Large intestine (tissue), 3 donors: Measurements from ENCODE around the gene HIPK4. TPM values are rescaled to one million over a fixed set of nuclear protein-coding genes. Genes with fewer than 3 reads are reported as not detected.

Source experiments
- DNase-seq, 2 donors: peaks; one replicate each; pipeline versions ENCODE4 v3.0.0 to v3.0.0-alpha.2; 2013
- H3K27ac ChIP-seq: one replicate; pipeline ENCODE4 v1.5.1; 2013; ENCODE audit warnings: low read length
- H3K27me3 ChIP-seq: 2 replicates; pipeline ENCODE4 v1.6.1; 2013; ENCODE audit warnings: low read length; ENCODE audit not compliant: control insufficient read depth, insufficient read depth
- H3K36me3 ChIP-seq: 2 replicates; pipeline ENCODE4 v1.6.1; 2013; ENCODE audit warnings: low read length; ENCODE audit not compliant: control insufficient read depth, insufficient read depth
- H3K4me1 ChIP-seq: one replicate; pipeline ENCODE4 v1.6.1; 2013; ENCODE audit warnings: low read length; ENCODE audit not compliant: control insufficient read depth, insufficient read depth
- H3K4me3 ChIP-seq: one replicate; pipeline ENCODE4 v1.5.1; 2013; ENCODE audit warnings: low read length
- H3K9me3 ChIP-seq: one replicate; pipeline ENCODE4 v1.6.1; 2013; ENCODE audit warnings: mild to moderate bottlenecking, low read depth, low read length, moderate library complexity; ENCODE audit not compliant: control insufficient read depth
- WGBS: methylation state at CpG from one replicate; pipeline ENCODE4 v1.1.5; 2013; ENCODE audit warnings: low lambda C conversion rate; ENCODE audit not compliant: insufficient coverage; 5-methylcytosine and 5-hydroxymethylcytosine counted together
- polyA plus RNA-seq: library from polyadenylated mRNA; unstranded; fragments of 120-200 nt; gene quantifications from one replicate; pipeline ENCODE4 v1.2.1, GENCODE V29; 2013

The HIPK4 gene
- polyA plus RNA-seq, 1 donor, result 0.10 TPM

DNA sequence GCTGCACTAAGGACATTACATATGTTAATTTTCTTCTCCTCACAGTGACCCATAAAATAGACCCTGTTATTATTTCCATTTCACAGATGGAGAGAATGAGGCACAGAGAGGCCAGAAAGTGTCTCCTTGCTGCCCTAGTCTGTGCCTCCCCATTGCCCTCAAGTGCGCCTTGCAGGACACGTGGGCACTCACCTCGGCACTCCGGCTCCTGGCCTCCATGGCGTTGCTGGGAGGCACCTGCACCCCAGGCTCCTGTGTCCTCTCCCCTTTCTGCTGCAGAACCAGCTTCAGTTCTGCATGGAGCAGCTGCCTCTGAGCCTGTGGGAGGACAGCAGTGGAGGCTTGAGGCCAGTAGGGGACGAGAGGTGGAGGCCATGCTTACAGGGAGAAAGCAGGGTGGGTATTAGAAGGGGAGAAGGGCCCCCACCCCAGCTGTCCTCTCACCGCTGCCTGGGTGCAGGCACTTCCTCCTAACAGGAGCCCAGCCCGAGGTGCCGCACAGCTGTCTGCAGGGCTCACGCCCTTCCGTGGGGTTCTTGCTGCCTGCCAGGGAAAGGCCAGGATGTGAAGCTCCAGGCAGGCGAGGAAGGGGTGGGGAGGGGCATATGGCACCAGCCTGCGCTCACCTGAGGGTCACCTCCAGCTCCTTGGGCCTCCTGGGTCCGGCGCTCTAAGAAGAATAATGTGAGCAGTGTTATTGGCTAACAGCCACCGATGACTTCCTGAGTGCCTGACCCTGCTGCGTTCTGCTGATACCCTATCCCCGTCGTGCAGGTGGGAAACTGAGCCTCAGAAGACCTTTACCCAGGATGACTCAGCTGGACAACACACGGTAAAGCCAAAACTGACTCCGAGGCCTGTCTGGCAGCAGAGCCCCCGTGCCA lies 18.0 kb upstream of the HIPK4 start:
- Histone ChIP-seq H3K27me3 (no peaks in the 10 kb centered on the region), H3K4me3 (no peak overlapping the region), H3K4me1 (peaks cover 17% of the 10 kb centered on the region), H3K36me3 (no peaks in the 10 kb centered on the region), H3K9me3 (peaks cover 6% of the 10 kb centered on the region), H3K27ac (no peak overlapping the region)
- WGBS, result no CpG with 5 or more reads among the region's 22 CpGs
- no peak for DNase-seq

DNA sequence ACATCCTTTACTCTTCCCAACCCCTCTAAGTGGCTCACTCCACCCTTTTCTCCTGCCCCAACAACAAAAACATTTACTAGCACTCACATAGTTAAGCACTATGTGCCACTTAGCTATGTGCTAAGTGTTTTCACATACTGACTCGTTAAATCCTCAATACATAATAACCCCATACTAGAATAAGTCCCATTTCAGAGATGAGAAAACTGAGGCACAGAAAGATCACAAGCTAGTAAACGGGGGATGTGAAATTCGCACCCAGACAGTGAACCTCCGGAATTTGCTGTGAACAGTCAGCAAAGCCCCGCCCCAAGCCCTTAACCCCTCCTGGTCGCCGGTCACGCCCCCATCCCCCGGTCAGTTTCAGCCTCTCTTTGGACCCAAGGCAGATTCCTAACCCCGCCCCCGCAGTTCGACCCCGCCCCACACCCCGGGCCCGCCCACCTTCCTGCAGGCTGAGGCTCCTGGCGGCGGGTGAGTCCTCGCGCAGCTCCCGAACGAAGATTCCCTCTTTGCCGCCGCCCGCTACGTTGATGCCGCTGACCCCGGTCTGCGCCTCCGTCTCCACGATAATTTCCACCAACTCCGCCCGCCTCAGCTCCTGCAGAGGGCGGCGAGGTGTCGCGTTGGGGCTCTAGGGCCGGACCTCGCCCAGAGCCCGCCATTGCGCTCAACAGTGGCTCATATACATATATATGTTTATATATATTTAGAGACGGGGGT lies 13.4 kb upstream of the HIPK4 start:
- no CpG with 5 or more reads among the region's 41 CpGs for WGBS

DNA sequence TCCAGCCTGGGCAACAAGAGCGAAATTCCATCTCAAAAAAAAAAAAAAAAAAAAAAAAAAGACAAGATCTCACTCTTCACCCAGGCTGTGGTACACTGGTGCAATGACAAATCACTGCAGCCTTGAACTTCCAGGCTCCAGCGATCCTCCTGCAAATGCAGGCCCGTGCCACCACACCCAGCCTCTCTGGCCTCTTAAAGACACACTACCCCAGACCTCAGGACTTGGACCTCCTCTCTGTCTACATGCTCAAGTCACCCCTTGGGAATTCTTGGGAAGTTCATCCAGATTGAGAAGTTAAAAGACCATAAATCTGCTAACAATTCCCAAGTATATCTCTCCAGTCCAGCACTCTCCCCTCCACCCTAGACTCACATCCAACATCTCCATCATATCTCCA lies 10.6 kb upstream of the HIPK4 start:
- peaks cover 21% of the 10 kb centered on the region for H3K4me1 ChIP-seq
- no CpG with 5 or more reads among the region's 3 CpGs for WGBS
- DNase-seq, result no peak
- H3K4me3 ChIP-seq, result no peak overlapping the region
- H3K9me3 ChIP-seq, result peaks cover 10% of the 10 kb centered on the region
- H3K36me3 ChIP-seq, result no peaks in the 10 kb centered on the region
- H3K27ac ChIP-seq, result no peak overlapping the region
- H3K27me3 ChIP-seq, result no peaks in the 10 kb centered on the region

More for the DNA sequence above, 13.4 kb upstream of the HIPK4 start:
- DNase-seq, result peak; percentile 83 to 86
- peak overlapping the region; percentile 71 for H3K4me3 ChIP-seq
- H3K27me3 ChIP-seq, result no peaks in the 10 kb centered on the region
- H3K4me1 ChIP-seq, result peaks cover 15% of the 10 kb centered on the region
- peaks cover 8% of the 10 kb centered on the region for H3K9me3 ChIP-seq
- peak overlapping the region; percentile 89 for H3K27ac ChIP-seq
- no peaks in the 10 kb centered on the region for H3K36me3 ChIP-seq

DNA sequence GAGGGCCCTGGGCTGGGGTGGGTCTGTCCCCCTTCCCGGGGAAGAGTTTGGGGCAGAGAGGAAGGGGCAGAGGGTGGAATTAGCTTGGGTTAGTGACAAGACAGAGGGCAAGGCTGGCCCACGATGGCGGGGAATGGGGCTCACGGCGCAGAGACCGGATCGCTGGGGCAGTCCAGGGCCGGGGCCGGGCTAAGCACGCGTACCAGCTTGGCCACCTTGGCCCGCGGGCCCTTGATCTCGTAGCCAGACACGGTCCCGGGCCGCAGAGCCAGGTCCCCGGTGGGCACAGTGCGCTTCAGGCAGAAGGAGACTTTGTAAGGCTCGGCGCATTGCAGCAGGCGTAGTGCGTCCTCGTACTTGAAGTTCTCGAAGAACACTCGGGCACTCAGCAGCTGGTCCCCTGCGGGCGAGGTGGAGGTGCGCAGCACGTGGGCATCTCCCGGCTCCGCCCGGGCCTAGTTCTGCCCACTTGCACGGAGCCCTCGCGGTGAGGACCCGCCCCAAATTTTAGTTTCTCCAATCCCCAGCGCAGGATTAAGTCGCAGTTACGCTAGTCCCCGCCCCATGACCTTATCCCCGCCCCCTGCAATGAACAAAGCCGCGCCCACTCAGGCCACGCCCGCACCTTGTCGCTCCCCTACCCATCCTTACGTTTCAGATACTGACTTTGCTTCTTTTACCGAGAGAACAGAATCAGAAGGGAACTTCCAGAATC lies 8.6 kb upstream of the HIPK4 start:
- peak overlapping the region; percentile 23 for H3K4me3 ChIP-seq

DNA sequence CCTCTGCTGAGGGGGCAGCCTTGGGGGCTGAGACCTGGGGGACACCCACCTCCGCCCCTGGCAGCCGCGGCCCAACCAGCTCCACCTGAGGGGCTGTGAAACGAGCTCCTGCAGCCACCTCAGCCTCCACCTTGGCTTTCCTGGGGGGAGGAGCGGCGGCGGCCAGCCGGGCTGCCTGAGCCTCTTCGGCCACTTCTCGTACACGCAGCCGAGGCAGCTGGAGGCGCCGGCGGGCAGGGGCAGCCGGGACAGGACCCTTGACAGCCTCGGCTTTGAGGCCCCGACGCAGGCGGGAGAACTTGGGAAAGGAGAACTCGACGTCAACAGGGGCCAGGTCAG lies 7.6 kb upstream of the HIPK4 start:
- Histone ChIP-seq H3K27me3 (no peaks in the 10 kb centered on the region), H3K4me1 (peaks cover 17% of the 10 kb centered on the region), H3K4me3 (no peak overlapping the region), H3K9me3 (peaks cover 5% of the 10 kb centered on the region), H3K36me3 (no peaks in the 10 kb centered on the region), H3K27ac (no peak overlapping the region)
- WGBS, result no CpG with 5 or more reads among the region's 22 CpGs
- no peak for DNase-seq

More for the DNA sequence above, 8.6 kb upstream of the HIPK4 start:
- no peaks in the 10 kb centered on the region for H3K36me3 ChIP-seq
- H3K27me3 ChIP-seq, result no peaks in the 10 kb centered on the region
- H3K27ac ChIP-seq, result peak overlapping the region; percentile 20
- peak; percentile 67 to 73 for DNase-seq
- H3K9me3 ChIP-seq, result peaks cover 5% of the 10 kb centered on the region
- peaks cover 21% of the 10 kb centered on the region for H3K4me1 ChIP-seq
- 0% methylated on average over 1 of the region's 49 CpGs for WGBS

DNA sequence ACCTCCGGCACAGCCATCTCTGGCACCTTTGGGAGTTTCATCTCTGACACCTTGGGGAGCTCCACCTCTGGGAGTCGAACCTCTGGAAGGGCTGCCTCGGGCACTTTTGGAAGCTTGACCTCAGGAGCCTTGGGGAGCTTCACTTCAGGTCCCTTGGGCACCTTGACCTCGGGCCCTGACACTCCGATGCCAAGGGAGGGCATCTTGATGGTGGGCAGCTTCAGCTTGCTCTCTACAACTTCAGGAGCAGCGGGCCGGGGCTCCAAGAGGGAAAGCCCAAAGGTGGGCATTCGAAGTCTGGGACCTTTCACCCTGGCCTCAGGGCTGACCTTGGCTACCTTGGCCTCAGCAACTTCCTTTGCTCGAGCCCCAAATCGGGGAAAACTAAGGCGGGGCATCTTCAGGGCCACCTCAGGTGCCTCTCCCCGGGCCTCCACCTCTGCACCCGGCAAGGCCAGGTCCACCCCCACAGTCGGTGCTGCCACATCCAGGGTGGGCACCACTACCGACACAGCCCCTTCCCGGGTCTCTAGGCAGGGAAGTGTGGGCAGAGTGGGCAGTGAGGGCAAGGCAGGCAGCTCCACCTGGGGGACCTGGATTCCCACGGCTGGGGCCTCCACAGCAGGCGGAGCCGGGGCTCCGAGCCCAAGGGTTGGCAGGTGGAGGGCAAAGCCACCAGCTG lies 7.0 kb upstream of the HIPK4 start:
- no peak for DNase-seq
- no peak overlapping the region for H3K4me3 ChIP-seq
- peaks cover 17% of the 10 kb centered on the region for H3K4me1 ChIP-seq
- H3K27ac ChIP-seq, result no peak overlapping the region
- H3K9me3 ChIP-seq, result peaks cover 5% of the 10 kb centered on the region
- no peaks in the 10 kb centered on the region for H3K27me3 ChIP-seq
- H3K36me3 ChIP-seq, result no peaks in the 10 kb centered on the region
- no CpG with 5 or more reads among the region's 20 CpGs for WGBS

DNA sequence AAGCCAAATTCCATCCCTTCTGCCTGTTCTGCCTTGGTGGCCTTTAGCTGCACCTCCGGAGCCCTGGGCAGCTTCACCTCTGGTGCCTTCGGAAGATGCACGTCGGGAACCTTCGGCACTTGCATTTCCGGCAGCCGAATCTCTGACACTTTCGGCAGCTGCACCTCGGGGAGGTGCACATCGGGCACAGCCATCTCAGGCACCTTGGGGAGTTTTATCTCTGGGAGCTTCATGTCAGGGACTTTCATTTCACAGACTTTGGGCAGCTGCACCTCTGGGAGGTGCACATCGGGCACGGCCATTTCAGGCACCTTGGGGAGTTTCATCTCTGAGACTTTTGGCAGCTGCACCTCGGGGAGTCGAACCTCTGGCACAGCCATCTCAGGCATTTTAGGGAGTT lies 6.0 kb upstream of the HIPK4 start:
- 90% methylated on average over 4 of the region's 14 CpGs for WGBS
- Histone ChIP-seq H3K36me3 (no peaks in the 10 kb centered on the region), H3K4me3 (no peak overlapping the region), H3K9me3 (peaks cover 5% of the 10 kb centered on the region), H3K27ac (no peak overlapping the region), H3K27me3 (no peaks in the 10 kb centered on the region), H3K4me1 (peaks cover 17% of the 10 kb centered on the region)
- no peak for DNase-seq

DNA sequence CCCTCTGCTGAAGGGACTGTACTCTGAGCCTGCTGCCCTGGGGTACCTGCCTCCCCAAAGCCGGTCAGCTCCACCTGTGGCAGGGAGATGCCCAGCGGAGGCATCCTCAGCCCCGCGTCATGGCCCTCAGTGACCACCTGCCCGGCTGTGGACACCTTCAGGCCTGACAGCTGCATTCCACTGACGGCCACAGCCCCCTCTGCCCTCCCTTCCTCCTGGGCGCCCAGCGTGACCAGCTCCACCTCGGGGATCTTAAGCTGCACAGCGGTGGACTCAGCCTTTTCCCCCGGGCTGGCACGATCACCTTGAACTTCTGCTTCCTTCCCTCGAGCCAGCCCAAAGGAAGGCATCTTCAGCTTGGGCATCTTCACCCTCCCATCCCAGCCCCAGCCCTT lies 4.8 kb upstream of the HIPK4 start:
- H3K4me1 ChIP-seq, result peaks cover 17% of the 10 kb centered on the region
- WGBS, result no CpG with 5 or more reads among the region's 13 CpGs
- DNase-seq, result no peak
- peaks cover 5% of the 10 kb centered on the region for H3K9me3 ChIP-seq
- no peaks in the 10 kb centered on the region for H3K27me3 ChIP-seq
- no peak overlapping the region for H3K4me3 ChIP-seq
- H3K36me3 ChIP-seq, result no peaks in the 10 kb centered on the region
- no peak overlapping the region for H3K27ac ChIP-seq

DNA sequence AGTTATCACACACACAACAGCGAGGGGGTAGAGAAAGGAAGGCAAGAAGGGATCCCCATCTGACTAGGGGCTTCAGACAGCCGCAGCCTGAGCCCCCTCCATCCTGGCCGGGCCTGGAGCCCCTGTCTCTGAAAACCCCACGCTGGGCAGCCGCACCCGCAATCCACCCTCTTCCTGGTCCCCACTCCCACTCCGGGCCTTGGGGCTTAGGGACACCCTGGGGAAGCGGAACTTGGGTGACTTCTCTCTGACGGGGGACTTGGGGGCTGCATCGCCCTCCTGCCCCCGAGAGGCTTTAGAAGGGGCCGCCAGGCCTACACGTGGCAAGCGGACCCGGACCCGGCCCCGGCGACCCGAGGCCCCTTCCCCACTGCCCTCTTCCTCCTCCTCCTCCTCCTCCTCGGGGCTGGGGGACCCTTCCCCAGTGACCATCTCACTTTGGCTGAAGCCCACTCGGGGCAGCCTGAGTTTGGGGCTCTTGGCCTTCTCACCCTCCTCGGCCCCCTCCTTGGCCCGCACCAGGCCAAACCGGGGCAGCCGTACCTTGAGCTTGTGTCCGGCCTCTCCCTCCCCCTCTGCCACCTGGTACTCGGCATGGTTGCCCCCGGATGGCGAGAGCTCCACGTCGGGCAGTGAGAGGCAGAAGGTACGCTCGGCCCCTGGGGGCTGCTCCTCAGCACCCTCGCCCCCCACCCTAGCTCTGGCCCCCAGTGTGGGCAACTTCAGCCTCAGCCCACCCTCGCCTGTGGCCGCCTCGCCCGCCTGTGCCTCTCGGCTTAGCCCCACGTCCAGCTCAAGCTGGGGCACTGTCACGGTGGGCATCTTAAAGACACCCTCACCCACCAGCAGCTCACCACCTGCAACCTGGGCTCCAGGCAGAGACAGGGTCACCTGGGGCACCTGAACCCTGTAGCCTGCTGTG lies 4.2 kb upstream of the HIPK4 start:
- no peak overlapping the region for H3K4me3 ChIP-seq
- no peaks in the 10 kb centered on the region for H3K36me3 ChIP-seq
- H3K4me1 ChIP-seq, result peaks cover 12% of the 10 kb centered on the region
- no peak for DNase-seq
- no CpG with 5 or more reads among the region's 41 CpGs for WGBS
- H3K9me3 ChIP-seq, result peaks cover 5% of the 10 kb centered on the region
- no peak overlapping the region for H3K27ac ChIP-seq
- no peaks in the 10 kb centered on the region for H3K27me3 ChIP-seq
